Neural cell (in vitro differentiated cells): Measurements from ENCODE around the gene VWF.

Experiments
- CTCF ChIP-seq: fragments of 450-650 bp; IDR thresholded peaks from 2 replicates; pipeline ENCODE4 v1.5.1; 2014; ENCODE audit warnings: antibody characterized with exemption, mild to moderate bottlenecking, moderate library complexity; ENCODE audit not compliant: poor library complexity, severe bottlenecking
- EP300 ChIP-seq: fragments of 450-650 bp; conservative IDR thresholded peaks from 2 replicates; pipeline ENCODE4 v1.6.1; 2014; ENCODE audit warnings: antibody characterized with exemption, mild to moderate bottlenecking, moderate library complexity; ENCODE audit not compliant: poor library complexity, severe bottlenecking
- EZH2 ChIP-seq: fragments of 200-600, 300-800 bp; shearing (Covaris generic), sonication (generic); IDR thresholded peaks from 2 replicates; pipeline ENCODE4 v1.6.1; 2014; ENCODE audit warnings: antibody characterized with exemption, low read length, borderline replicate concordance, mild to moderate bottlenecking; ENCODE audit not compliant: insufficient read depth, poor library complexity, severe bottlenecking
- MXI1 ChIP-seq: fragments of 450-650 bp; conservative IDR thresholded peaks from 2 replicates; pipeline ENCODE4 v1.6.1; 2014; ENCODE audit warnings: antibody characterized with exemption, mild to moderate bottlenecking; ENCODE audit not compliant: poor library complexity, severe bottlenecking
- RAD21 ChIP-seq: fragments of 450-650 bp; conservative IDR thresholded peaks from 2 replicates; pipeline ENCODE4 v1.6.1; 2014; ENCODE audit warnings: antibody characterized with exemption, mild to moderate bottlenecking, moderate library complexity
- SMC3 ChIP-seq: fragments of 450-650 bp; conservative IDR thresholded peaks from 2 replicates; pipeline ENCODE4 v1.6.1; 2014; ENCODE audit warnings: antibody characterized with exemption, mild to moderate bottlenecking, moderate library complexity; ENCODE audit not compliant: poor library complexity
- TAF1 ChIP-seq: IDR thresholded peaks from 2 replicates; pipeline ENCODE4 v1.6.1; 2012; ENCODE audit warnings: low read depth

DNA sequence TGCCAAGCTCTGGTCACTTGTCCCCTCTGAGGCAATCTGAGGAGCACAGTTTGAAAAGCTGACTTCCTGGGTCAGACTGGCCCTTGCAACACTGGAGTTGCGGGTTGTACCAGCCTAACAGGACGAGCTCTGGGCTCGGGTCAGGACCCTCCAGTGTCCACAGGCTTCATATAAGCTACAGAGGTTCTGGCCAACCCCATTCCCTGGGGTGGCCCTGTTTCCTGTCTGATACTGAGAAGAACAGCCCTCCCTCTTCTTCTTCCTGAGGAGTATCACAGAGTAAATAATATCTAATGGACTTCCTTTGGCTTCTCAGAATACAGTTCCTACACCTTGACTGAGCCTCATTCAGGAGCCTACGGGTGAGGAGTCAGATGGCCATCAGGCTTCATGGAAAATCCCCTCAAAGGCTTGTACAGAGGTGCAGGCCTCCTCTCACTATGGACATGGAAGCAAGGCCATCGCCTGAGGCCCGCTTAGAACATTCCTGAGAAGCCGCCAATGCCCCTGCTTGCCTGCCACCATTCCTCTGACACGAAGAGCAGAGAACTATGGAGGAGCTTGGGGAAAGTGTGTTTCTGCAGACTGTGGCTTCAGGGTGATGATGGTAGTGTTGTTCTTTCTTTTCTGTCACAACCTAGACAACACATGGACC, 150.9 kb downstream of the VWF start:
- TF ChIP-seq CTCF (no peak), MXI1 (no peak), TAF1 (no peak), SMC3 (no peak), EZH2 (no peak), EP300 (no peak), RAD21 (no peak)
